HG03159 (cell line): ENCODE measurements around the gene KCNH3.

ENCODE experiments used
- ATAC-seq: cut with Tn5 transposase; IDR thresholded peaks from one replicate; pipeline ENCODE4 v1.9.1; 2021; ENCODE audit warnings: mild to moderate bottlenecking, moderate library complexity; ENCODE audit not compliant: unreplicated experiment

The KCNH3 gene

GRCh38 chr12:49543914-49544815 lies 5.3 kb downstream of the KCNH3 start:
- ATAC-seq = no peak

GRCh38 chr12:49545815-49546214 lies 7.0 kb downstream of the KCNH3 start:
- ATAC-seq = no peak

DNA sequence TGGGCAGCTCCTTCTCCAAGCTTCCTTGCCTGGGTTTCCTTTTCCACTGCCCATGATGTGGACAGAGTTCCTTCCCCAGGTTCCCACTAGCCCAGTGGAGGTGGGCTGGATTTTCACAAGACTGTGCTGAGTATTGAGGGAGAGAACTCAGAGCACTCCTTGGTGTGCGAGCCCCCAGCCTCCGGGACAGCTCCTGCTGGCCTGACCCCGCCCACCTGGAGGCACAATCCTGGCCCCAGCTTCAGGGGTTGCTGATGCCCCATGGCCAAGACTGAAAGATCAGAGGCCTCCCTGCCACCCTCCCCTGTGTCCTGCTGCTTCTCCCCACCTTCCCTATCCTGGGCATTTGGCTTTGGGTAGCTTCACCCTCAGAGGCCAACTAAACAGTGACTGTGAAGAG lies 7.7 kb downstream of the KCNH3 start:
- ATAC-seq = no peak

DNA sequence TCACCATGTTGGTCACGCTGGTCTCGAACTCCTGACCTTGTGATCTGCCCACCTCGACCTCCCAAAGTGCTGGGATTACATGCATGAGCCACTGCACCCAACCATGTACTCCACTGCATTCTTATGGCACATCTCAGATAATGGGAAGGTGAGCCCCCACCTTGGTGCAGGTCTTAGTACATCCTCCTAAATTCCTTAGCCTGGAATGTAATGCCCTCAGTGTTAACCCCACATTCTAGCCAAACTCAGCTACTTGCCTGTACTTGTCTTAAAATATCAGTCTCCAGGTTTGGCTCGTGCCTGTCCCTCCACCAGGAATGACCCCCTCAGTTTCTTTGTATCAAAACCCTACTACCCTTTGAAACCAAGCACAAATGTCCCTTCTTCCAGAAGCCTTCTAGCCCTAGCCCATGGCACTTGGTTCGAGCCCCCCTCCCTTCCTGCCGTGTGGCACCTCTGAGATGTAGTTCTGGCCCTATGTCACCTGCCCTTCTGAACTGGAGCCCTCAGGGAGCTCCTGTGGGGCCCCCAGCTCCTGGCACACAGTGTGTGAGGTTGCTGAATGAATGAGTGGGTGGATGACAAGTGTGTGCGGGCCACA lies 8.4 kb downstream of the KCNH3 start:
- ATAC-seq = no peak

DNA sequence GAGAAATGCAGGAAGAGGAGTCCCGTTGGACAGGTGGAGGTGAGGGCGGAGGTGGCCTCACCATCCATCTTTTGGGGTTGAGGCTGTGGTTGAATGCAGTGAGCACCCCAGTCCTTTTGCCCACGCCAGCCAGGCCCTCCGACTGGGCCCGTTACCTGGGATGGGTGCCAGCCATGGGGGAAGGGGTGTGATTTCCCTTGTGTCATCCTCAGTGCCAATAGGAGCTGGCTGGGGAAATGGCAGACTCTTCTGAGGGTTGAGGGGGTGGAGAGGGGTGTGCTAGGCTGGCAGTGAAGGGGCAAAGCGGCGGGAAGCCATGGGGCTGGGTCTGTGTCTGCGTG lies 9.6 kb downstream of the KCNH3 start:
- no peak for ATAC-seq

- ATAC-seq = no peak
Observed at GRCh38 chr12:49548822-49549648, 10.2 kb downstream of the KCNH3 start.

DNA sequence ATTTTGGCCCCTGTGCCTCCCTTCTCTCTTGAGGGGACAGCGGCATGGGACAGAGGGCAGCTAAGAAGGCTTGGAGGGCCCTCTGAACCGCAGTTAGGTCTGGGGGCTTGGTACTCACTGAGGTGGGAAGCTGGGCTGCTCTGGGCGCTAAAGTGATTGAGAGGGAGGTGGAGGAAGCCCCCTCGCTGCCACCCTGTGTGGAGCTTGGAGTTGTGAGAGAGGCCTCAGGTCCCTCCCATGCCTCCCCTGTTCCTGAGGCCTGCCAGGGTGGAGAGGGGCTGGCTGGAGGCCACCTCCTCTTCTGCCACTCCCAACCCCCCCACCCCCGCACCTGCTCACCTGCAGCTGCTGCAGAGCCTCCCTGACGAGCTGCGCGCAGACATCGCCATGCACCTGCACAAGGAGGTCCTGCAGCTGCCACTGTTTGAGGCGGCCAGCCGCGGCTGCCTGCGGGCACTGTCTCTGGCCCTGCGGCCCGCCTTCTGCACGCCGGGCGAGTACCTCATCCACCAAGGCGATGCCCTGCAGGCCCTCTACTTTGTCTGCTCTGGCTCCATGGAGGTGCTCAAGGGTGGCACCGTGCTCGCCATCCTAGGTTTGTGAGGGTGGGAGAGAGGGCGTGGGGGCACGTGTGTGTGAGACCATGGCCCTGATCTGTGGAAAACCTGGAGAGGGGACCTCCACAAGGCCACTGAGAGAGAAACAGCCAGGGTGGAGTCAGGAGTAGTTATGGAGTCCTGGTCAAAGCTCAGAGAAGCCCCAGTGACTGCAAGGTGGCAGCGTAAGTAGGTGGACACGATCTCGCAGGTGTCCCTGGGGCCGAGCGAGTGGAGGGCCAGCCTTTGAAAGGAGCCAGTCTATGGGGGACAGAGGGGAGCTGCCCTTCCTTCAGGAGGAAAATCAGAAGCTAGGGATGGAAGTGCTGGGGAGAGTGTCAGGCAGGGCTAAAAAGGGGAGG lies 11.2 kb downstream of the KCNH3 start:
- no peak for ATAC-seq

DNA sequence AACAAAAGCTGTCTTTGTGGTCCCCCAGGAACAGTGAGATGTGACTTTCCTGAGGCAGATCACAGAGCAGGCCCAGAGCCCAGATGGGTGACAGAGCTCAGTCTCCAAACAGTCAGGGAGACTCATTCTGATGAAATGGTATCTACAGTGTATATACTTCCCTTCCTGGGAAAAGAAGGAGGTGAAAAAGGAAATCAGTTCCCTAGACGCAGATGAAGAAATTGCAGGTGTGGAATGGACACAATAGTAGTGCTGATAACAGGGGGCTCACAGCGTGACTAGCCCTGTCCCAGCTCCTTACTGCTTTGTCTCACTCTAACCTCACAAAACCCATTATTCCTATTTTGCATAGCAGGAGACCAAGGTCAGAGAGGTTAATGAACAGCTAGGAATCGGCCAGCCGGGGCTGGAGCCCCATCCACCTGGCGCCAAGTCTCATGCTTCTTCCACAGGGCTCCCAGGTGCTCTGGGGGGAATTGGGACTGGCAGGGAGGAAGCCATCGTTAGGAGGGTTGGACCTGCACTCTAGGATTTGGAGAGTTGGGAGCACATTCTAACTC lies 11.9 kb downstream of the KCNH3 start:
- ATAC-seq = no peak

GRCh38 chr12:49552014-49552413 lies 13.2 kb downstream of the KCNH3 start:
- ATAC-seq = no peak

DNA sequence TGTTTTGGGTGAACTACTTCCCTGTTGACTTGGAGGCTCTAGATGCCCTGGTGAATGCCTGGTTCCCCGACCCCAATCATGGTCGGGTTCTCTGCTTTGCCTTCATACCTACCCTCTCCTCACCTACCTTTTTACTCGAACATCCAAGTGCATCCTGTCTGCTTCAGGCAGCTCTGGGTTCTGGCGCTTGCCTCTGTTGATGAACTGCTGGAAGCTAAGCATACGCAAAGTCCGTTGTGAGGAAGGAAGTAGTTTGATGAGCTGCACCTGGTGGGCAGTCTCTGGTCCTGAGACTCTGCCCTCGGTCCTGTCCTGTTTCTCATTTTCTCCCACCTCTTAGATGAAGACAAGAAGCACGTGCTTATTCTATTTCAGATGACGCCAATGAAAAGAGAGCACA lies 13.6 kb downstream of the KCNH3 start:
- no peak for ATAC-seq

DNA sequence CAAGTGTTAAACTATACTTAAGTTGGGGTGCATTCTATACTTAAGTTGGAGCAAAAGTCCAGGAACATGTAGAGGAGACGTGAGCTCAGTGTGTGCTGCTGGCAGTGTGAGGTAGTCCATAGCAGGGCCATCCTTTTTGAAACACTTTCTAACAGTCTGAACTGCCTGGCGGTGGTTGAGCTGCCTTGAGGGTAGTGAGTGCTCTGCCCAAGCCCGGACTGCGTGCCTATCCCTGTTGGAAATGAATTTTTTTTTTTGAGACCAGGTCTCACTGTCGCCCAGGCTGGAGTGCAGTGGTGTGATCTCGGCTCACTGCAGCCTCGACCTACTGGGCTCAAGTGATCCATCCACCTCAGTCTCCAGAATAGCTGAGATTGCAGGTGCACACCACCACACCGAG lies 14.1 kb downstream of the KCNH3 start:
- no peak for ATAC-seq

DNA sequence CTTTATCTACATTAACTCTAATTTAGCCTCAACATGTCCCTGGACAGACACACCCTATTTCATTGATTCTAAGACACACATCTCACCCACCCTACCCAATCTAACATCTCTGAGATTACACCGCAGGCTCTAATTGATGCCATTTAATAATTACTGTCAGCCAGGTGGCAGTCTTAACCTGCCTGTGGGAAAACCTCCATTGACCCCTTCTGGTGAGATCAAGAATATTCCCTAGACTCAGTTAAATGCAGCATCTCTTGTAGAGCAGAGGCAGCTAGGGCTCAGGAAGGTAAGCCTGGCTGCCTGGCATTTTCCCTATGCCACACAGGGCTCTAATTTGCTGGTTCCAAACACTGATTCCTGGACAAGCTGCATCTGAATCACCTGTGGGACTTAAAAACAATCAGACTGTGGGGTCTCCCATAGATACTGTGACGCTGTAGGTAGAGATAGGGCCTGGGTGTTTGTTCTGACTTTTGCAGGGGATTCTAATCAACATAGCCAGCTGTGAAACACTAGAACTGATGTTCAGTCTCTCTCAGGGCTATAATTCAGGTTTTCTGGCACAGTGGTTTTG lies 14.8 kb downstream of the KCNH3 start:
- ATAC-seq = no peak

DNA sequence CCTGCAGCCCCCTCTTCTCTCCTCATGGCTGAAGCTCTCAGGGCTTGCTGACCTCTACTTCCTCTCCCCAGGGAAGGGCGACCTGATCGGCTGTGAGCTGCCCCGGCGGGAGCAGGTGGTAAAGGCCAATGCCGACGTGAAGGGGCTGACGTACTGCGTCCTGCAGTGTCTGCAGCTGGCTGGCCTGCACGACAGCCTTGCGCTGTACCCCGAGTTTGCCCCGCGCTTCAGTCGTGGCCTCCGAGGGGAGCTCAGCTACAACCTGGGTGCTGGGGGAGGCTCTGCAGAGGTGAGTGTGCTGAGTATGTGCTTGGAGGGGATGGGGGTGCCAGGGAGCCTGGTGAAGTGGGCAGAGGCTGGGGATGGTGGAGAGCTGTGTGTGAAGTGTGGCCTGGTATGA lies 15.4 kb downstream of the KCNH3 start:
- ATAC-seq = no peak

GRCh38 chr12:49555631-49556390 lies 17.0 kb downstream of the KCNH3 start:
- no peak for ATAC-seq

GRCh38 chr12:49556391-49557186 lies 17.8 kb downstream of the KCNH3 start:
- no peak for ATAC-seq

DNA sequence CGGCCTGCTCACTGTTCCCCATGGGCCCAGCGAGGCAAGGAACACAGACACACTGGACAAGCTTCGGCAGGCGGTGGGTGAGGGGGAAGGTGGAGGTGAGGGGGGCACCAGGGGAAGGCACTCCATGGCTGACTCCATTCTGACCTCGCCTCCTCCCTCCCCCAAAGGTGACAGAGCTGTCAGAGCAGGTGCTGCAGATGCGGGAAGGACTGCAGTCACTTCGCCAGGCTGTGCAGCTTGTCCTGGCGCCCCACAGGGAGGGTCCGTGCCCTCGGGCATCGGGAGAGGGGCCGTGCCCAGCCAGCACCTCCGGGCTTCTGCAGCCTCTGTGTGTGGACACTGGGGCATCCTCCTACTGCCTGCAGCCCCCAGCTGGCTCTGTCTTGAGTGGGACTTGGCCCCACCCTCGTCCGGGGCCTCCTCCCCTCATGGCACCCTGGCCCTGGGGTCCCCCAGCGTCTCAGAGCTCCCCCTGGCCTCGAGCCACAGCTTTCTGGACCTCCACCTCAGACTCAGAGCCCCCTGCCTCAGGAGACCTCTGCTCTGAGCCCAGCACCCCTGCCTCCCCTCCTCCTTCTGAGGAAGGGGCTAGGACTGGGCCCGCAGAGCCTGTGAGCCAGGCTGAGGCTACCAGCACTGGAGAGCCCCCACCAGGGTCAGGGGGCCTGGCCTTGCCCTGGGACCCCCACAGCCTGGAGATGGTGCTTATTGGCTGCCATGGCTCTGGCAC lies 18.5 kb downstream of the KCNH3 start:
- ATAC-seq = no peak

- ATAC-seq = no peak
Observed at GRCh38 chr12:49557917-49558215, 19.0 kb downstream of the KCNH3 start.

DNA sequence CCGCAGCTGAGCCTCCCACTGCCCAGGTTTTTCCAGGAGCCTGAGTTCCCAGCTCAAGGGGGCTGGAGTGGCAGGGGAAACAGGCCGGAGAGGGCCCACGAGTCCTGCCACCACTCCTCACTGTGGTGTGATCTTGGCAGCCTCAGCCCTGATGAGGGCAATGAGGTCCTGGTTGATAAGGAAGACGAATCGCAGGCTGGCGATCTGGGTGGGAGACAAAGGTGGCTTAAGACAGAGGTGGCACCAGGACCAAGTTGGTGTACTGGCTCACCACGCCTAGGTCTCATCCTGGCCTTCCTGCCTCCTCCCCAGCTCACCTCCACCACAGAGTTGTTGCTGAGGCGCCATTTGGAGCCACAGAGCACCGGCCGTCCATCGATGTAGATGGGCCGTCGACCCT lies 19.7 kb downstream of the KCNH3 start:
- ATAC-seq = no peak
